Measurements from ENCODE around the gene AVEN. TPM values are rescaled to one million over a fixed set of nuclear protein-coding genes. Genes with fewer than 3 reads are reported as not detected.
"Not testable (repeated sequence)": the region's sequence is repeated elsewhere in the genome, so short reads cannot be mapped to it uniquely, and the experiment has no call there.

Gene AVEN
- total and polyA plus RNA-seq, 2 experiments from 2014 or later, result 18.2 to 27.0 TPM

DNA sequence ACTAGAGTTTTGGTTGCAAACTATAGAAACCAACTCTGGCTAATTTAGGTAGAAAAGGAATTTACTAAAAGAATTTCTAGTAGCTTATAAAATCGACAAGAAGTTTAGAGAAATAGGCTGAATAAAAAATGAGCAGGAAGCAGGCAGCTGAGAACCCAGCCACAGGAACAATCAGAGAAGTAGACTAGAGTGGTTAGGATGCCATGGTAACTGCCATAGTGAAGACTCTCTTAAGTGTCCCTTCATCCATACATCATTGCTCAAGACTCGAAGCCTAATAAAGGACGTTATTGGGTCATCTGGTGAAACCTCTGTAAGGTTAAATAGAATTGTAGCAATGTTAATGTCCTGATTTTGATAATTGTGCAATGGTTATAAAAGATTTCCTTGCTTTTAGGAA lies 13.8 kb downstream of the AVEN start:
- Histone ChIP-seq H4K20me1 (ENCODE audit: insufficient read depth) (no peaks in the 10 kb centered on the region), H3K9me3 (ENCODE audit: low read depth) (no peaks in the 10 kb centered on the region), H3K27ac (no peak overlapping the region), H3K36me3 (ENCODE audit: low read depth) (no peaks in the 10 kb centered on the region), H2AFZ (no peak overlapping the region), H3K4me2 (ENCODE audit: unreplicated experiment) (no peak overlapping the region), H3K4me3 (no peak overlapping the region), H3K4me1 (ENCODE audit: insufficient read depth) (0 out of 2 replicates have a peak, but pooled peaks cover 7% of the 10 kb centered on the region), H3K9me2 (ENCODE audit: insufficient read depth) (no peaks in the 10 kb centered on the region), H3K27me3 (replicated peaks; ENCODE audit: insufficient read depth) (no peaks in the 10 kb centered on the region), H3K79me2 (ENCODE audit: insufficient read depth) (peaks cover 51% of the 10 kb centered on the region), H3F3A (ENCODE audit: insufficient read depth) (no peaks in the 10 kb centered on the region), H3K9ac (no peak overlapping the region)
- DNase-seq, result no peak
- in situ Hi-C loops (cut with MboI), result no loop called here
- TF ChIP-seq EZH2 (IDR thresholded peaks at IDR 0.05; ENCODE audit: insufficient read depth, poor library complexity, severe bottlenecking) (no peak), EZH2phosphoT487 (IDR thresholded peaks at IDR 0.05; ENCODE audit: insufficient read depth, low read depth) (no peak)
- WGBS, 2 experiments (ENCODE audit: low coverage in 1 of 2, low lambda C conversion rate in 2 of 2, missing lambda C conversion rate in 2 of 2), result 78 to 89% methylated on average over 3 of the region's 3 CpGs

DNA sequence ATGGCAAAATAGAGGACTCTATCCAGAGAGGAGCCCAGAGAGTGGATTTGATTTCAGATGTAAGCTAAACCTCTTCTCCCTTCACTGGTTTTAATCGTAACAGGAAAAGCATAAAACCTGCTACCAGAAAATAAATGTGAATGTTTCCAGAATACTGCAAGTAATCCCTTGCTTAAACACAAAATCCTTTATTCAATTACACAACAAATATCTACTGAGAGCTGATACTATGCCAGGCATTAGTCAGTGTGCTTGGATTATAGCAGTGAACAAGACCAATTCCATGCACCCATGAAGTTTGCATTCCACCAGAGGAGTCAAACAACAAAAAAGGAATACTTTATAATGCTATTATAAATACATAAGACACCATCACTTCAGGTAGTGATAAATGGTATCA lies 15.1 kb downstream of the AVEN start:
- peak; percentile 43 for DNase-seq
- H3K36me3 ChIP-seq (ENCODE audit: low read depth), result no peaks in the 10 kb centered on the region
- no peaks in the 10 kb centered on the region for H4K20me1 ChIP-seq (ENCODE audit: insufficient read depth)
- no peaks in the 10 kb centered on the region for H3K27me3 ChIP-seq (replicated peaks; ENCODE audit: insufficient read depth)
- no peaks in the 10 kb centered on the region for H3K9me2 ChIP-seq (ENCODE audit: insufficient read depth)
- TF ChIP-seq EZH2 (IDR thresholded peaks at IDR 0.05; ENCODE audit: insufficient read depth, poor library complexity, severe bottlenecking) (no peak), EZH2phosphoT487 (IDR thresholded peaks at IDR 0.05; ENCODE audit: insufficient read depth, low read depth) (no peak)
- H3K79me2 ChIP-seq (ENCODE audit: insufficient read depth), result peaks cover 42% of the 10 kb centered on the region
- no peaks in the 10 kb centered on the region for H3F3A ChIP-seq (ENCODE audit: insufficient read depth)
- 59 to 65% methylated on average over 1 of the region's 1 CpG for WGBS, 2 experiments (ENCODE audit: low coverage in 1 of 2, low lambda C conversion rate in 2 of 2, missing lambda C conversion rate in 2 of 2)
- H3K27ac ChIP-seq, result no peak overlapping the region
- no peak overlapping the region for H2AFZ ChIP-seq
- H3K4me2 ChIP-seq (ENCODE audit: unreplicated experiment), result no peak overlapping the region
- in situ Hi-C loops (cut with MboI), result no loop called here
- no peaks in the 10 kb centered on the region for H3K9me3 ChIP-seq (ENCODE audit: low read depth)
- no peaks in the 10 kb centered on the region for H3K4me1 ChIP-seq (ENCODE audit: insufficient read depth)
- H3K9ac ChIP-seq, result no peak overlapping the region
- H3K4me3 ChIP-seq, result no peak overlapping the region

DNA sequence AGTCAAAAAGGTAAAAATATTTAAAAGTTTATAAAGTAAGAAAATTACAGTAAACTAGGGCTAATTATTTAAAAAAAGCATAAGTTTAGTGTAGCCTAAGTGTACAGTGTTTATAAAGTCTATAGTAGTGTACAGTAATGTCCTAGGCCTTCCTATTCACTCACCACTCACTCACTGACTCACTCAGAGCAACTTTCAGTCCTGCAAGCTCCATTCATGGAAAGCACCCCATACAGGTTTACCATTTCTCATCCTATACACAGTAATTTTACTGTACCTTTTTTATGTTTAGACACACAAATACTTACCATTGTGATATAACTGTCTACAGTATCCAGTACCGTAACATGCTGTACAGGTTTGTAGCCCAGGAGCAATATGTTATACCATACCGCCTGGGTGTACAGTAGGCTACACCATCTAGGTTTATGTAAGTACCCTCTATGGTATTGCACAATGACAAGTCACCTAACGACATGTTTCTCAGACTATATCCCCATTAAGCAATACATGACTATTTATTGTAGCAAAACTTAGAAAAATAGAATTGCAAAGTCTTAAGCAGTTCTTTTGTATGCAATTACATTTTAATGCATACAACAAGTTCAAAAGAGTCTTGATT lies 19.5 kb downstream of the AVEN start:
- H3K27me3 ChIP-seq (replicated peaks; ENCODE audit: insufficient read depth), result no peaks in the 10 kb centered on the region
- H3K9ac ChIP-seq, result no peak overlapping the region
- WGBS, 2 experiments (ENCODE audit: low coverage in 1 of 2, low lambda C conversion rate in 2 of 2, missing lambda C conversion rate in 2 of 2), result 95 to 96% methylated on average over 3 of the region's 3 CpGs
- H3K4me3 ChIP-seq, result no peak overlapping the region
- H3K27ac ChIP-seq, result no peak overlapping the region
- H3K9me3 ChIP-seq (ENCODE audit: low read depth), result no peaks in the 10 kb centered on the region
- no peak overlapping the region for H3K4me2 ChIP-seq (ENCODE audit: unreplicated experiment)
- no peaks in the 10 kb centered on the region for H3K4me1 ChIP-seq (ENCODE audit: insufficient read depth)
- DNase-seq, result no peak
- TF ChIP-seq EZH2phosphoT487 (IDR thresholded peaks at IDR 0.05; ENCODE audit: insufficient read depth, low read depth) (no peak), EZH2 (IDR thresholded peaks at IDR 0.05; ENCODE audit: insufficient read depth, poor library complexity, severe bottlenecking) (no peak)
- in situ Hi-C loops (cut with MboI), result no loop called here
- peaks cover 34% of the 10 kb centered on the region for H3K79me2 ChIP-seq (ENCODE audit: insufficient read depth)
- H2AFZ ChIP-seq, result no peak overlapping the region
- no peaks in the 10 kb centered on the region for H3F3A ChIP-seq (ENCODE audit: insufficient read depth)
- H3K36me3 ChIP-seq (ENCODE audit: low read depth), result no peaks in the 10 kb centered on the region
- no peaks in the 10 kb centered on the region for H4K20me1 ChIP-seq (ENCODE audit: insufficient read depth)
- no peaks in the 10 kb centered on the region for H3K9me2 ChIP-seq (ENCODE audit: insufficient read depth)

DNA sequence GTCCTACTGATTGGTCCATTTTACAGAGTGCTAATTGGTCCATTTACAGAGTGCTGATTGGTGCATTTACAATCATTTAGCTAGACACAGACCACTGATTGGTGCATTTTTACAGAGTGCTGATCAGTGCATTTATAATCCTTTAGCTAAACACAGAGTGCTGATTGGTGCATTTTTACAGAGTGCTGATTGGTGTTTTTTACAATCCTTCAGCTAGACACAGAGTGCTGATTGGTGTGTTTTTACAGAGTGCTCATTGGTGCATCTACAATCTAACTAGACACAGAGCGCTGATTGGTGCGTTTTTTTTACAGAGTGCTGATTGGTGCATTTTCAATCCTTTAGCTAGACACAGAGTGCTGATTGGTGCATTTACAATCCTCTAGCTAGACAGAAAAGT lies 20.3 kb downstream of the AVEN start:
- H3K36me3 ChIP-seq (ENCODE audit: low read depth); H3K9me3 ChIP-seq (ENCODE audit: low read depth); H3K9me2 ChIP-seq (ENCODE audit: insufficient read depth); H3K4me1 ChIP-seq (ENCODE audit: insufficient read depth); H3K4me2 ChIP-seq (ENCODE audit: unreplicated experiment); H2AFZ ChIP-seq; DNase-seq; H3K4me3 ChIP-seq; H3K27ac ChIP-seq; H4K20me1 ChIP-seq (ENCODE audit: insufficient read depth); in situ Hi-C loops (cut with MboI); H3K27me3 ChIP-seq (replicated peaks; ENCODE audit: insufficient read depth); H3F3A ChIP-seq (ENCODE audit: insufficient read depth); H3K9ac ChIP-seq: not testable (repeated sequence)
- peaks cover 38% of the 10 kb centered on the region for H3K79me2 ChIP-seq (ENCODE audit: insufficient read depth)
- 93 to 100% methylated on average over 2 of the region's 2 CpGs for WGBS, 2 experiments (ENCODE audit: low coverage in 1 of 2, low lambda C conversion rate in 2 of 2, missing lambda C conversion rate in 2 of 2)

Measured in GM23248 (cell line).